Fibroblast of upper back skin (primary cell): Measurements from ENCODE around the gene ETV7.
"Not testable (repeated sequence)": the region's sequence is repeated elsewhere in the genome, so short reads cannot be mapped to it uniquely, and the experiment has no call there.

ENCODE experiments used
- DNase-seq: peaks from one replicate; pipeline ENCODE4 v3.0.0-alpha.2; 2013

The ETV7 gene

DNA sequence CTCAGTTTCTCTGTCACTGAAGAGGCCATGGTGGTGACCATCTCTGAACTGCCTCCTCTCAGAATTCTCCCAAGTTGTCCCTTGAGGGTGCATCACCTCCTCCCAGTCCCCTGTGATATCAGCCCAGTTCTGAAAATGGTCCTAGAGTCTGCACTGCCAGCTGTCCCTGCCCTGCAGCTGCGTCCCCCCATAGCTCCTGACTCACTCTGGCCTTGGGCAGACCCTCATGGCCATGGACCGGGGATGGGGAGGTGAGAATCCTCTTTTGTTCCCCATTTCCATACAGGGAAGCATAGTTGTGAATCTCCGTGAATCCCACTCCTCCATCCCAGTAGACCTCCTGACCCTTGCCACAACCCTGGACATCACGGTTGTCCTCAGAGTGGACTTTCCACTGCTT lies 4.5 kb downstream of the ETV7 start:
- no peak for DNase-seq

GRCh38 chr6:36381502-36382389 lies 5.7 kb downstream of the ETV7 start:
- no peak for DNase-seq

DNA sequence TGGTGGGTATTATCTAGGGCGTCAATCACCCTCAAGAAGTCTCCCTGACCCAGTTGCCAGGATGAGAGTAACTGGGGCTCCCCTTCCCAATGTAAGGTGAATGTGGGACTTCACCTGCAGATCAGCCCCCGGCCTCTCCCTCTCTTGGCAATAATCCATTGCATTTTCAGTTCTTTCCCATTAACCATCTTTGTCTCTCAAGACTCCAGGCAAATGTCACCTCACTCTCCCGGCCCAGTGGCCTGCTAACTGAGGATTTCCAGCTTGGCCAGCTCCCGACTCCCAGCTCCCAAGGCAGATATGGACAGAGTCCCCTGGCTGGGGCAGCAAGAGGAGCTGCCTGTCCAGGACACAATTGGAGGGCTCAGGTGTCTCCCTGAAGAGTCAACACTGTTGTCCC lies 7.3 kb downstream of the ETV7 start:
- DNase-seq = no peak

- no peak for DNase-seq
Measured at GRCh38 chr6:36378936-36379335, 8.5 kb downstream of the ETV7 start.

DNA sequence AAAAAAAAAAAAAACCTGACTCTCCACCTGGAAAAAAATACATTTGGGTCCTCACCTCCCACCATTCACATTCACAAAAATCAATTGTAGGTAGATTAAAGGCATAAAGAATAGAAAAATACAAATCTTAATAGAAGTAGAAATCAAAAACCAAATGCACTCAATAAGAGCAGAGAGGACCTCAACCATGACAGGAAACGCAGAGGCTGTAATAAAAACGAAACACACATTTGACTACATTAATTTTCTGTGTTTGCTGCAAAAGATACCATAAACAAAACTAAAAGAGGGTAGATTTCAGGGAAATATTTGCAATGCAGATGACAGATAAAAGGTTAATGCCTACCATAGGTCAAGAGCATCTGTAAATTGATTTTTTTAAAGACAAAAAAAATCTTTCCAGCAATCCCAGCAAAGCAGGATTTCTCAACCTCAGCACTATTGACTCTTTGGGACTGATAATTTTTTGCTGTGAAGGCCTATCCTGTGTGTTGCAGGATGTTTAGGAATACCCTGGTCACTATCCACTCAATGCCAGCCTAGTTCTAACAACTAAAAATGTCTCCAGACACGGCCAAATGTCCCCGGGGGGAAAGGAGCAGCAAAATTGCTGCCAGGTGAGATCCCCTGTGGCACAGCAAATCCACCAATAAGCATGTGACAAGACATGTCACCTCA lies 9.1 kb downstream of the ETV7 start:
- no peak for DNase-seq

DNA sequence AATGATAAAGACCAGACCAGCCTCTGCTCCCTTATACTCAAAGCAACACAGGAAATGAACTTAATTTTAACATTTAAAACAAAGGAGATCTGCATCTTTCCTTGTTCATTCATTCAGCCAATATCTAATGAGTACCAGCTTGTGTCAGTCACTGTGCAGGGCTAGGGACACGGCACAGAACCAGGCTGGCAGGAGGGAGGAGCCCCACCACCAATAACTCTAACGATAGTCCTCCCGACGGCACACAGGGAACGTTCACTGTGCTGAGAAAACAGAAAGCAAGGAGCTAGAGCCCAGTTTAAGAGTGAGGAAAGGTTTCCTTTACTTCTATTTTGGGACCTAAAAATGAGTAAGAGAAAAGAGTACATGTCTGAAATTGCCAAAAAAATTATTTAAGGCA lies 9.9 kb downstream of the ETV7 start:
- no peak for DNase-seq

DNA sequence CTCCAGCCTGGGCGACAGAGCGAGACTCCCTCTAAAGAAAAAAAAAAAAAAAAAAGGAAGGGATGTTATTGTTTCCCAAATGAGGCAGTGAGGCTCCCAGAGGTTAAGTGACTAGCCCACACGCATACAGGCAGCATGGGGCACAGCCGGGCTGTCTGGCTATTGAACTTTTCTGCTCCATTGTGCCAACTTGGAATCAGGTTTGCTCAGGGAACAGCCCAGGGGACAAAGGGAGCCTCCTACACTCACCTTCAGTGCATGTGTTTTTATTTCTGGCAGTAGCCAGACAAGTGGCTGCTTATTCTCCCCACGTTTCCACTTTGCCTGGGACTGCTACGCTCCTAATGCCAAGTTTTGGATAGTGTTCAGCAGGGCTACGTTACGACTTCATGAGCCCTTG lies 10.7 kb downstream of the ETV7 start:
- DNase-seq = no peak

GRCh38 chr6:36376183-36376582 lies 11.3 kb downstream of the ETV7 start:
- DNase-seq = no peak

DNA sequence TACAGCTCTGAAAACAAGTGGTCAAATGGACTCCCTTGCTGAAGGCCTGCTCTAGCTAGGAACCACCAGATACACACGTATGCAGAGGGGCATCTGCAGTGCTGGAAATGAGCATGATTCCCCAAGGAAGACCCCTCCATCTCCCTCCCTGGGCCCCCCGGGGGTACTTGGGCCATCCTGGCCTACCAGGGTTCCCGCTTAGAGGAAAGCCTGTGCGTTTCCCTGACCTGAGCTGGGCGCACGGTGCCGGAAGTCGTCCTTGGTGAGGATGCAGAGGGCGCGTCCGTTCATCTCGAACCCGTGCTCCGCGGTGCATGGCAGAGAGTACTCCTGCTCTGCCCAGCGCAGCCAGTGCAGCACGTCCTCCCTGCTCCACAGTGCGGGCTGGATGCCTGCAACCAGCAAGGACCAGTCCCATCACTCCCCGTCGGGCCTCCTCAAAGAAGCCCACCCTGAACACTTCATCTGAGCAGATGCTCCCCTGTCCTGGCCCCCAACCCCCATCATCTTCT lies 11.8 kb downstream of the ETV7 start:
- DNase-seq = no peak

DNA sequence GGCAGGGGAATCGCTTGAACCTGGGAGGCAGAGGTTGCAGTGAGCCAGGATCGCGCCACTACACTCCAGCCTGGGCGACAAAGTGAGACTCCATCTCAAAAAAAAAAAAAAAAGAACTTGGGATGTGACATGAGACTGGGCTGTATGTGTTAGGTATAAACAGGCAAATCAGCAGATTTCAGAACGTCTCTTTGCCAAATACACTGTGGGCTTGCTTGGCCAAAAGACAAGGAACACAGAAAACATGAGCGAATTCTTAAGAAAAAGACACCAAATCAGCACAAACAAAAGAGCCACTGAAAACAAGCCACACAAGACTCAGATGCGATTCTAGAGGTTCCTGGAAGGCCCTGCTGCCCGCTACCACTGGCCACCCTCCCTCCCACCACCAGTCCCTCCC lies 12.5 kb downstream of the ETV7 start:
- DNase-seq = no peak

GRCh38 chr6:36374194-36374593 lies 13.3 kb downstream of the ETV7 start:
- no peak for DNase-seq

GRCh38 chr6:36373368-36374019 lies 14.0 kb downstream of the ETV7 start:
- DNase-seq = no peak

DNA sequence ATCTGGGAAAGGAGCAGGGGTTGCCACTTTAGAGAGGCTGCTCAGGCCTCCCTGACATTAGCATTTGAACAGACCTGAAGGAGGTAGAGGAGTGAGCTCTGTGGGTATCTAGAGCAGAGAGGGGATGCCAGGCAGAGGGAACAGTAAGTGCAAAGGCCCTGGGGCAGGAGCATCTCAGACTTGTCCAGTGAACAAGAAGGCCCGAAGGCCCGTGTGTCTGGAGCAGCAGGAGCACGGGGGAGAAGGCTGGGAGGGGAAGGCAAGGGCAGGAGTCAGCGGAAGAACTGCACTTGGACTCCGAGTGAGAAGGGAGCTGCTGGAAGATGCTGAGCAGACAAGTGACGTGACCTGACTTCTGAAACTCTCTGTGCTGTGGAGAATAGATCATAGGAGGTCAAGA lies 15.4 kb downstream of the ETV7 start:
- no peak for DNase-seq

DNA sequence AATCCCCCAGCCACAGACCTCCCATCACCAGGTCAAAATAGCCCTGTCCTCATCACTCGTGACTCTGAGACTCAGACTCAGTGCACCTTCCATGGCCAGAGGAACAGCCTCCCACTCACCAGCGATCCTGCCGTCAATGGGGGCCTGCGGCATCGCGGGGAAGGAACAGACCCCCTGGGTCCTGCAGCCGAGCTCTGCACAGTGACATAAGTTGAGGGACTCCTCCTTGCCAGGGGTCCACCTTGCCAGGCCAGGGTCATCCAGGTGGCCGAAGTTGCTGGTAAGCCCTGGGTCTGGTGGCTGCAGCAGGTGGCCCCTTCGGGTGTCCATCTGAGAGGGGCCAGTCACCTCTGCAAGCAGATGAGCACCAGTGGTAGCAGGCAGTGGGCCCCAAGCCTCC lies 16.3 kb downstream of the ETV7 start:
- DNase-seq = no peak

DNA sequence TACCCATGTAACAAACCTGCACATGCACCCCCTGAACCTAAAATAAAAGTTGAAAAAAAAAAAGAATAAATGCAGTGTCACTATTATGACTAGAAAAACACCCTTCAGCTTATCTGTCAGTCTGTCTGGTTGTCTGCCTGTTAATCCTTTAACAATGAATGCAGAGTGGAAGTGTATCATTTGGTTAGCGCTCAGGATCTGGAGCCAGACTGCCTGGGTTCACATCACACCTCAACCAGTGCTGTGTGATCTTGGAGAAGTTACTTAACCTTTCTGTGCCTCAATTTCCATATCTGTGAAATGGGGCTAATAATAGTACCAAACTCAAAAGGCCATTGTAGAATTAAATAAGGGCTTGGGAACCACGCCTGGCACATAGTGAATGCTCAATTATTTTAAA lies 16.8 kb downstream of the ETV7 start:
- DNase-seq = no peak

DNA sequence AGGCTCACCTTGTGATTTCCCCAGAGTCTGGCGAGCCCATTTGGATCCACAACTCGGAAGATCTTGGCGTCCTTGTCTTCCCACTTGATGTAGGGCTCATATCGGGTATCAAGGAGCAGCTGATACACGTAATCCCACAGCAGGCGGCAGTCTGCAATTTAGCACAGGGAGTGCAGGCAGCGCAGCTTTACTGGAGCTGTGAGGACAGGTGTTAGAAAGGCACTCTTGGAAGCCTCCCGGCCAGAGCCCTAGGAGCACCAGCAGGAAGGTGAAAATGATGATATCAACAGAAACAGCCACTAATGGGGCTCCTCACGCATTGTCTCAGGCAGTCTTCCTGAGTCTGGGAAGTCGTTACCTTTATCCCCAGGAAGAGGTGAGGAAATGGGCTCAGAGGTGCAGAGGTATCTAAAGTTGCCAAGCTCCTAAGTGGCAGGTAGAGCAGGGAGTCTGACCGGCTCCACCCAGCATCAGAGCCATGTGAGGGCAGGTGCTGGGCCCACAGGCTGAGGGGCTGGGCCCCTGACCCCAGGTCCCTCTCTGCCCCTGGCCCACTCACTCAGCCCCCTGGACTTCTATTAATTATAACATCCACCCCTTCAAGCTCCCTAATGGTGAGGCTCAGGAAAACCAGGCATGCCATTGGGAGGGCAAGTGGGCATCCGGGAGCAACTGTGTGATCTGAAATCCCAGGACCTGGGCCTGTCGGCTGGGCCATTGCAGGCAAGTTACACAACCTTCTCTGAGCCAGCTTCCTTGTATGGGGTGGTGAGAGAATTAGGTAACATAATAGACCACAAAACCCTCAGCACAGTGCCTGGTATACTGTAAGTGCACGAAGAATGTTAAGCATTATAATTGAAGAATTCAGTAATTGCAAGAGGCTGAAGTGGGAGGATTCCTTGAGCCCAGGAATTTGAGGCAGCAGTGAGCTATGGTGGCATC lies 18.3 kb downstream of the ETV7 start:
- DNase-seq = peak; percentile 89

DNA sequence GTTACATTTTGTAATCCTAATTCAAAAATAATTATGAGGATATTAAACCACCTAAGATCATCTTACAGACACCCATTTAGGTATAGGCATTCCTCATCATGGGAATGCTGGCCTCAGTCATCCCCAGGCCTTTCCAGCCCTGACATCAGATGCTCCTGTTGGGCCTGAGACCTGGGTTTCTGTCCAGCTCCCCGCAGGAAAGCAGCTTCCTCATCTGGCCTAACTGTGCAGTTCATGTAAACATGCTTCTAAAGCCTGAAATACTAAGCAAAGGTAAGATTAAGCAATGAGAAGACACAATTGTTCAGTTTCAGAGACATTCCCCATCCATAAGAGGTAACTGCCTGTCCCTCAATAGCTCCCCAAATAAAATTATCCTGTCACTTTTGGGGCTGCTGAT lies 19.0 kb downstream of the ETV7 start:
- DNase-seq = no peak

- no peak for DNase-seq
Measured at GRCh38 chr6:36367743-36368142, 19.7 kb downstream of the ETV7 start.

DNA sequence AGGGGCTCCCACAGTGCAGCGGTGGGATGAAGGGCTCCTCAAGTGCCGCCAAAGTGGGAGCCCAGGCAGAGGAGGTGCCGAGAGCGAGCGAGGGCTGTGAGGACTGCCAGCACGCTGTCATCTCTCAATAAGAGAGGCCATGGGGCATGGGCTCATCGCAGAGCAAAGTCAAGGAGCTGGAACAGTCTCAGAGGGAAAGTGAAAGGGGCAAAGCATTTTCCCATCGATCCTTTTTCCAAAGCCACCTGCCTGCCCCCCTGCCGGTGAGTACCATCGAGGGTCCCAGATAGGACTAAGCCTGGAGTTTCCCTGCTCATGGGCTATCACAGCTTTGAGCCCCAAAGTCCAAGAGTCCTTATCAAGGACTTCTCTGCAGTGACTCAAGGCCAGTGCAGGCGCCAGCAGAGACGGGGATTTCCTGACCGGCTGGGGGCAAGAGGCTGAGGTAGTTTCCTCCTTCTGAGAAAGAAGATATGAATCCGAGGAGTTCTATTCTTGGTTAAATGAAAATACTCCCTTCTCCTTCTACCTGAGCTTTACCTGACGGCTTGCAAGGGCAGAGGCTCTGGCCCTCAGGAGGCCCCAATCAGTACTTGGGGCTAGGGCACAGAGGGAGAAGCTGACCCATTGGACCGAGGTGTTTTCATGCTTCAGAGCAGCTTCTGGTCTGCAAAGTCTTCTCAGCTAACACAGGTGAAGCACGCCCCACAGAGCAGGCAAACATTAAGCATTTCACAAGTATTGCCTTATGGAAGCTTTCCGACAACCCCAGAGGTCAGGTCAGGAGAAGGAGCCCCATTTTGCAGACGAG lies 22.6 kb downstream of the ETV7 start:
- no peak for DNase-seq

DNA sequence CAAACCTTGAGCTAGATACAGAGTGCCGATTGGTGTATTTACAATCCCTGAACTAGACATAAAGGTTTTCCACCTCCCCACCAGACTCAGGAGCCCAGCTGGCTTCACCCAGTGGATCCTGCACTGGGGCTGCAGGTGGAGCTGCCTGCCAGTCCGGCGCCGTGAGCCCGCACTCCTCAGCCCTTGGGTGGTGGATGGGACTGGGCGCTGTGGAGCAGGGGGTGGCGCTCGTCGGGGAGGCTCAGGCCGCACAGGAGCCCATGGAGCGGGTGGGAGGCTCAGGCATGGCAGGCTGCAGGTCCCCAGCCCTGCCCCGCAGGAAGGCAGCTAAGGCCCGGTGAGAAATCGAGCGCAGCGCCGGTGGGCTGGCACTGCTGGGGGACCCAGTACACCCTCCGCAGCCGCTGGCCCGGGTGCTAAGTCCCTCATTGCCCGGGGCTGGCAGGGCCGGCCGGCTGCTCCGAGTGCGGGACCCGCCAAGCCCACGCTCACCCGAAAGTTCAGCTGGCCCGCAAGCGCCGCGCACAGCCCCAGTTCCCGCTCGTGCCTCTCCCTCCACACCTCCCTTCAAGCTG lies 23.3 kb downstream of the ETV7 start:
- not testable (repeated sequence) for DNase-seq

DNA sequence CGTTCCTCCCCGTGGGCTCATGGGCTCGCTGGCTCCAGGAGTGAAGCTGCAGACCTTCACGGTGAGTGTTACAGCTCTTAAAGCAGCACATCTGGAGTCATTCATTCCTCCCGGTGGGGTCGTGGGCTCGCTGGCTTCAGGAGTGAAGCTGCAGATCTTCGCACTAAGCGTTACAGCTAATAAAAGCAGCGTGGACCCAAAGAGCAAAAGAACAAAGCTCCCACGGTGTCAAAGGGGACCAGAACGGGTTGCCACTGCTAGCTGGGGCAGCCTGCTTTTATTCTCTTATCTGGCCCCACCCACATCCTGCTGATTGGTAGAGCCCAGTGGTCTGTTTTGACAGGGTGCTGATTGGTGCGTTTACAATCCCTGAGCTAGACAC lies 24.1 kb downstream of the ETV7 start:
- not testable (repeated sequence) for DNase-seq
